H9 (cell line): ENCODE data around the gene PSMB7. TPM values are rescaled to one million over a fixed set of nuclear protein-coding genes. Genes with fewer than 3 reads are reported as not detected.

Experiments used
- DNase-seq: peaks from one replicate; pipeline ENCODE4 v3.0.0-alpha.2; 2017
- H2AFZ ChIP-seq: one replicate; pipeline ENCODE4 v1.6.1; 2013; ENCODE audit warnings: mild to moderate bottlenecking, low read length, control low read depth, moderate library complexity
- H2AK5ac ChIP-seq: 2 replicates; pipeline ENCODE4 v1.6.1; 2013; ENCODE audit warnings: low read length, control low read depth, mixed read lengths; ENCODE audit not compliant: insufficient read length
- H2BK120ac ChIP-seq: one replicate; pipeline ENCODE4 v1.6.1; 2013; ENCODE audit warnings: low read depth, mild to moderate bottlenecking, low read length, control low read depth, inconsistent platforms; ENCODE audit not compliant: poor library complexity, severe bottlenecking
- H2BK12ac ChIP-seq: 2 replicates; pipeline ENCODE4 v1.6.1; 2013; ENCODE audit warnings: low read length, control low read depth, mixed read lengths, low read depth; ENCODE audit not compliant: insufficient read length
- H2BK15ac ChIP-seq: 2 replicates; pipeline ENCODE4 v1.6.1; 2013; ENCODE audit warnings: low read depth, low read length, control low read depth
- H2BK20ac ChIP-seq: one replicate; pipeline ENCODE4 v1.6.1; 2013; ENCODE audit warnings: low read depth, mild to moderate bottlenecking, low read length, control low read depth, inconsistent platforms; ENCODE audit not compliant: poor library complexity, severe bottlenecking
- H2BK5ac ChIP-seq: 2 replicates; pipeline ENCODE4 v1.6.1; 2013; ENCODE audit warnings: low read length, control low read depth, mixed read lengths; ENCODE audit not compliant: insufficient read length
- H3K14ac ChIP-seq: 2 replicates; pipeline ENCODE4 v1.6.1; 2013; ENCODE audit warnings: low read length, control low read depth; ENCODE audit not compliant: insufficient read depth
- H3K18ac ChIP-seq: 2 replicates; pipeline ENCODE4 v1.6.1; 2013; ENCODE audit warnings: low read depth, mild to moderate bottlenecking, mixed read lengths, low read length, control low read depth; ENCODE audit not compliant: insufficient read length
- H3K23ac ChIP-seq: 2 replicates; pipeline ENCODE4 v1.6.1; 2013; ENCODE audit warnings: low read length, control low read depth, mixed read lengths, low read depth; ENCODE audit not compliant: insufficient read length
- H3K23me2 ChIP-seq: 2 replicates; pipeline ENCODE4 v1.6.1; 2013; ENCODE audit warnings: low read depth, mild to moderate bottlenecking, mixed read lengths, low read length, control low read depth; ENCODE audit not compliant: insufficient read length, poor library complexity, severe bottlenecking
- H3K27ac ChIP-seq: 2 replicates; pipeline ENCODE4 v1.5.1; 2013; ENCODE audit warnings: low read length, control low read depth, mixed read lengths, low read depth; ENCODE audit not compliant: insufficient read length
- H3K27me3 ChIP-seq: 2 replicates; pipeline ENCODE4 v1.6.1; 2013; ENCODE audit warnings: low read length, control low read depth, inconsistent platforms; ENCODE audit not compliant: insufficient read depth
- H3K4ac ChIP-seq: 2 replicates; pipeline ENCODE4 v1.6.1; 2013; ENCODE audit warnings: low read depth, mild to moderate bottlenecking, control low read depth, inconsistent platforms, low read length, moderate library complexity
- H3K4me1 ChIP-seq: 2 replicates; pipeline ENCODE4 v1.6.1; 2013; ENCODE audit warnings: low read length, control low read depth, inconsistent platforms; ENCODE audit not compliant: insufficient read depth
- H3K4me2 ChIP-seq: 2 replicates; pipeline ENCODE4 v1.6.1; 2013; ENCODE audit warnings: low read length, control low read depth, mixed read lengths; ENCODE audit not compliant: insufficient read length, insufficient read depth
- H3K56ac ChIP-seq: 2 replicates; pipeline ENCODE4 v1.6.1; 2013; ENCODE audit warnings: low read depth, mild to moderate bottlenecking, mixed read lengths, low read length, control low read depth; ENCODE audit not compliant: insufficient read length
- H3K79me1 ChIP-seq: 2 replicates; pipeline ENCODE4 v1.6.1; 2013; ENCODE audit warnings: low read depth, mild to moderate bottlenecking, moderate library complexity, low read length, control low read depth, inconsistent platforms; ENCODE audit not compliant: insufficient read depth, poor library complexity, severe bottlenecking
- H3K79me2 ChIP-seq: 2 replicates; pipeline ENCODE4 v1.6.1; 2013; ENCODE audit warnings: low read length, control low read depth, inconsistent platforms; ENCODE audit not compliant: insufficient read depth
- H3K9ac ChIP-seq: 2 replicates; pipeline ENCODE4 v1.6.1; 2013; ENCODE audit warnings: low read length, control low read depth, mixed read lengths; ENCODE audit not compliant: insufficient read length; ENCODE audit errors: extremely low read depth
- H3K9me3 ChIP-seq: one replicate; pipeline ENCODE4 v1.6.1; 2013; ENCODE audit warnings: low read depth, low read length, inconsistent platforms; ENCODE audit not compliant: control insufficient read depth
- H3T11ph ChIP-seq: one replicate; pipeline ENCODE4 v1.6.1; 2013; ENCODE audit warnings: mild to moderate bottlenecking, low read length, control low read depth, inconsistent platforms
- H4K20me1 ChIP-seq: one replicate; pipeline ENCODE4 v1.6.1; 2013; ENCODE audit not compliant: control insufficient read depth, insufficient read length, insufficient read depth
- H4K5ac ChIP-seq: 2 replicates; pipeline ENCODE4 v1.6.1; 2013; ENCODE audit warnings: low read depth, mild to moderate bottlenecking, mixed read lengths, low read length, control low read depth; ENCODE audit not compliant: insufficient read length
- H4K8ac ChIP-seq: replicated peaks from 2 replicates; pipeline ENCODE4 v1.6.1; 2013; ENCODE audit warnings: low read length, control low read depth, mixed read lengths, low read depth; ENCODE audit not compliant: insufficient read length
- H4K91ac ChIP-seq: 2 replicates; pipeline ENCODE4 v1.6.1; 2013; ENCODE audit warnings: low read depth, mild to moderate bottlenecking, moderate library complexity, mixed read lengths, low read length, control low read depth; ENCODE audit not compliant: insufficient read length
- H3K27ac Mint-ChIP-seq, 3 experiments: 2 replicates in 2 of 3; 3 replicates in 1 of 3; pipeline ENCODE4 v1.8.0; 2020 to 2021; ENCODE audit warnings: mixed read lengths in 3 of 3, mild to moderate bottlenecking in 1 of 3, moderate library complexity in 1 of 3
- H3K27me3 Mint-ChIP-seq: 2 replicates; pipeline ENCODE4 v1.8.0; 2021; ENCODE audit warnings: low read depth, mild to moderate bottlenecking, moderate library complexity, mixed read lengths
- H3K36me3 Mint-ChIP-seq, 3 experiments: 2 replicates in 2 of 3; 3 replicates in 1 of 3; pipeline ENCODE4 v1.8.0; 2020 to 2021; ENCODE audit warnings: low read depth in 3 of 3, mixed read lengths in 3 of 3; ENCODE audit not compliant: insufficient read depth in 1 of 3
- H3K4me1 Mint-ChIP-seq, 2 experiments: 2 replicates each; pipeline ENCODE4 v1.8.0; 2020; ENCODE audit warnings: mixed read lengths in 2 of 2
- H3K4me3 Mint-ChIP-seq, 2 experiments: 2 replicates in 1 of 2; 3 replicates in 1 of 2; pipeline ENCODE4 v1.8.0; 2020 to 2021; ENCODE audit warnings: mild to moderate bottlenecking in 2 of 2, mixed read lengths in 2 of 2, moderate library complexity in 1 of 2
- H3K9me3 Mint-ChIP-seq, 2 experiments: 2 replicates in 1 of 2; 3 replicates in 1 of 2; pipeline ENCODE4 v1.8.0; 2020; ENCODE audit warnings: mild to moderate bottlenecking in 2 of 2, mixed read lengths in 2 of 2, moderate library complexity in 1 of 2
- WGBS: extraction: QIAGEN DNeasy Blood & Tissue Kit; methylation state at CpG from one replicate; pipeline ENCODE4 v1.1.7; 2013; ENCODE audit warnings: missing lambda C conversion rate, low lambda C conversion rate, mixed read lengths; ENCODE audit not compliant: insufficient read length; ENCODE audit errors: extremely low coverage; 5-methylcytosine and 5-hydroxymethylcytosine counted together
- total RNA-seq: library from RNA; stranded (reverse); gene quantifications from 2 replicates; pipeline ENCODE4 v1.2.1, GENCODE V29; 2021
- TF ChIP-seq, protein P1 (sequence below): fragments of 200-600 bp; sonication (generic); conservative IDR thresholded peaks from 3 replicates; pipeline ENCODE4 v1.8.0; 2021; ENCODE audit warnings: antibody characterized with exemption, mild to moderate bottlenecking

PSMB7 gene
- total RNA-seq, 1 experiment from 2014 or later: 209 TPM

DNA sequence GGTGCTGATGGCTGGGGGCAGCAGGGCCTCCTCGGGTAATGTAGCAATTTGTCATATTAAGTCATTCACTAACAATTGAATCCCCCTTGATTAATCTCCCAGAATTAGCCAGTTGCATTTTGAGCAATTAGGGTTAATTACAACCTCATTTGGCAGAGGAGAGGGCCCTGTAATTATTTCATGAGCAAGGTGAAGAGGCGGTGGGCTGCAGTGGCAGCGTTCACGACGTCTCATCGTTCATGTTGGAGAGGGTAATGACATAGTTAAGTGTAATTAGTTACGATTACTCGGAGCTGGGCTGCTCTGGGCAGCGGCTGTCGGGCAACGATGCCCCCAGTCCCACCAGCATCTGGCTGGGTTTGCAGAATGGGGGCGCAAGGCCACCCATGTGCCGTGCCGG, 111.5 kb downstream of the PSMB7 start:
- Histone ChIP-seq H2AFZ (no peak overlapping the region), H3K23ac (no peak overlapping the region), H4K8ac (no peak overlapping the region), H3T11ph (no peak overlapping the region), H2AK5ac (no peak overlapping the region), H4K20me1 (no peaks in the 10 kb centered on the region), H2BK12ac (no peak overlapping the region), H3K79me2 (no peaks in the 10 kb centered on the region), H3K4me2 (no peak overlapping the region), H3K27me3 (no peaks in the 10 kb centered on the region), H3K23me2 (no peaks in the 10 kb centered on the region), H2BK120ac (no peak overlapping the region), H3K56ac (no peak overlapping the region), H2BK15ac (no peak overlapping the region), H3K4ac (no peak overlapping the region), H3K9ac (no peak overlapping the region), H2BK20ac (no peak overlapping the region), H3K4me1 (no peaks in the 10 kb centered on the region), H3K27ac (no peak overlapping the region), H4K5ac (no peak overlapping the region), H2BK5ac (no peak overlapping the region), H4K91ac (no peak overlapping the region), H3K79me1 (no peaks in the 10 kb centered on the region), H3K9me3 (no peaks in the 10 kb centered on the region), H3K18ac (no peak overlapping the region), H3K14ac (no peak overlapping the region)
- no CpG with 5 or more reads among the region's 14 CpGs for WGBS
- Mint-ChIP-seq H3K4me3 (no peak overlapping the region), H3K4me1 (peaks cover 15 to 16% of the 10 kb centered on the region in 2 experiments), H3K36me3 (0 out of 7 replicates have a peak, but pooled peaks cover 0 to 4% (median 2%) of the 10 kb centered on the region in 3 experiments), H3K27ac (peak overlapping the region in 1 of 3 experiments; percentile 53; a peak in 2 of 7 replicates), H3K27me3 (no peaks in the 10 kb centered on the region), H3K9me3 (no peaks in the 10 kb centered on the region)
- no peak for DNase-seq
- TF ChIP-seq, protein P1, sequence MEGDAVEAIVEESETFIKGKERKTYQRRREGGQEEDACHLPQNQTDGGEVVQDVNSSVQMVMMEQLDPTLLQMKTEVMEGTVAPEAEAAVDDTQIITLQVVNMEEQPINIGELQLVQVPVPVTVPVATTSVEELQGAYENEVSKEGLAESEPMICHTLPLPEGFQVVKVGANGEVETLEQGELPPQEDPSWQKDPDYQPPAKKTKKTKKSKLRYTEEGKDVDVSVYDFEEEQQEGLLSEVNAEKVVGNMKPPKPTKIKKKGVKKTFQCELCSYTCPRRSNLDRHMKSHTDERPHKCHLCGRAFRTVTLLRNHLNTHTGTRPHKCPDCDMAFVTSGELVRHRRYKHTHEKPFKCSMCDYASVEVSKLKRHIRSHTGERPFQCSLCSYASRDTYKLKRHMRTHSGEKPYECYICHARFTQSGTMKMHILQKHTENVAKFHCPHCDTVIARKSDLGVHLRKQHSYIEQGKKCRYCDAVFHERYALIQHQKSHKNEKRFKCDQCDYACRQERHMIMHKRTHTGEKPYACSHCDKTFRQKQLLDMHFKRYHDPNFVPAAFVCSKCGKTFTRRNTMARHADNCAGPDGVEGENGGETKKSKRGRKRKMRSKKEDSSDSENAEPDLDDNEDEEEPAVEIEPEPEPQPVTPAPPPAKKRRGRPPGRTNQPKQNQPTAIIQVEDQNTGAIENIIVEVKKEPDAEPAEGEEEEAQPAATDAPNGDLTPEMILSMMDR: no peak

Other genes with a start within 250 kb of the PSMB7 start
- gene NEK6, start 157.5 kb downstream of the PSMB7 start, total RNA-seq: 13.7 and 14.3 TPM in 2 replicates
- gene ADGRD2, start 35.0 kb upstream of the PSMB7 start, total RNA-seq: 1.2 and 1.5 TPM in 2 replicates
- 0.37 and 0.46 TPM in 2 replicates for gene NR5A1, start 92.0 kb upstream of the PSMB7 start, total RNA-seq